Urinary bladder (tissue), 4 donors: ENCODE data around the gene CLDN11. TPM values are rescaled to one million over a fixed set of nuclear protein-coding genes. Genes with fewer than 3 reads are reported as not detected.

Experiments
- DNase-seq: peaks from one replicate; pipeline ENCODE4 v3.0.0-alpha.2; 2015; ENCODE audit errors: extremely low spot score
- H3K27ac ChIP-seq: one replicate; pipeline ENCODE4 v1.5.1; 2013; ENCODE audit warnings: low read depth, mild to moderate bottlenecking, moderate library complexity
- H3K36me3 ChIP-seq: one replicate; pipeline ENCODE4 v1.6.1; 2013; ENCODE audit warnings: mild to moderate bottlenecking, moderate library complexity; ENCODE audit not compliant: insufficient read depth
- H3K4me1 ChIP-seq: one replicate; pipeline ENCODE4 v1.6.1; 2013; ENCODE audit warnings: mild to moderate bottlenecking, moderate library complexity; ENCODE audit not compliant: insufficient read depth
- H3K4me3 ChIP-seq: one replicate; pipeline ENCODE4 v1.5.1; 2013; ENCODE audit warnings: low read depth, low read length
- WGBS: extraction: QIAGEN DNeasy Blood & Tissue Kit; methylation state at CpG from one replicate; pipeline ENCODE4 v1.1.7; 2013; 5-methylcytosine and 5-hydroxymethylcytosine counted together
- polyA plus RNA-seq: library from polyadenylated mRNA; stranded (reverse); fragments of 200-250 nt; gene quantifications from one replicate; pipeline ENCODE4 v1.2.3, GENCODE V29; 2013
- total RNA-seq: library from RNA; depleted of rRNA; stranded (reverse); fragments of >200 nt; gene quantifications from one replicate; pipeline ENCODE4 v1.2.3, GENCODE V29; 2014
- donor health status: healthy with polysubstance abuse.
- donor health status: healthy.

The CLDN11 gene
- total and polyA plus RNA-seq, 2 donors: 24.6 to 28.1 TPM

- DNase-seq: no peak
- Histone ChIP-seq H3K4me1 (no peaks in the 10 kb centered on the region), H3K27ac (peak overlapping the region; percentile 56), H3K4me3 (peak overlapping the region; percentile 42), H3K36me3 (no peaks in the 10 kb centered on the region)
- WGBS: 5% methylated on average over 58 of the region's 58 CpGs
These were observed 954 bp downstream of the CLDN11 start for GRCh38 chr3:170419557-170420087.

- no peaks in the 10 kb centered on the region for H3K4me1 ChIP-seq
- WGBS: 50% methylated on average over 17 of the region's 17 CpGs
- no peaks in the 10 kb centered on the region for H3K36me3 ChIP-seq
- no peak overlapping the region for H3K27ac ChIP-seq
- peak overlapping the region; percentile 42 for H3K4me3 ChIP-seq
- DNase-seq: no peak
These were observed 1.7 kb downstream of the CLDN11 start for GRCh38 chr3:170420307-170420821.

- no peak overlapping the region for H3K4me3 ChIP-seq
- WGBS: 46% methylated on average over 12 of the region's 12 CpGs
These were observed 2.5 kb downstream of the CLDN11 start for GRCh38 chr3:170421111-170421641.

GRCh38 chr3:170421758-170422157 lies 3.1 kb downstream of the CLDN11 start:
- WGBS: 75% methylated on average over 2 of the region's 2 CpGs
- H3K4me1 ChIP-seq: no peaks in the 10 kb centered on the region
- no peak overlapping the region for H3K27ac ChIP-seq
- no peak for DNase-seq
- no peak overlapping the region for H3K4me3 ChIP-seq
- H3K36me3 ChIP-seq: peaks cover 2% of the 10 kb centered on the region

More at GRCh38 chr3:170421111-170421641, 2.5 kb downstream of the CLDN11 start:
- H3K27ac ChIP-seq: peak overlapping the region; percentile 25
- no peak for DNase-seq
- no peaks in the 10 kb centered on the region for H3K36me3 ChIP-seq
- no peaks in the 10 kb centered on the region for H3K4me1 ChIP-seq

GRCh38 chr3:170423001-170423615 lies 4.4 kb downstream of the CLDN11 start:
- no peak for DNase-seq
- WGBS: 81% methylated on average over 8 of the region's 8 CpGs
- no peaks in the 10 kb centered on the region for H3K4me1 ChIP-seq
- no peak overlapping the region for H3K27ac ChIP-seq
- H3K36me3 ChIP-seq: peaks cover 2% of the 10 kb centered on the region
- H3K4me3 ChIP-seq: no peak overlapping the region

- 80% methylated on average over 8 of the region's 8 CpGs for WGBS
- no peak overlapping the region for H3K27ac ChIP-seq
- DNase-seq: no peak
- peaks cover 2% of the 10 kb centered on the region for H3K36me3 ChIP-seq
- no peaks in the 10 kb centered on the region for H3K4me1 ChIP-seq
- no peak overlapping the region for H3K4me3 ChIP-seq
These were observed 6.2 kb downstream of the CLDN11 start for GRCh38 chr3:170424879-170425278.

- DNase-seq: no peak
- H3K36me3 ChIP-seq: peaks cover 2% of the 10 kb centered on the region
- no peak overlapping the region for H3K27ac ChIP-seq
- WGBS: 66% methylated on average over 11 of the region's 11 CpGs
- no peaks in the 10 kb centered on the region for H3K4me1 ChIP-seq
- H3K4me3 ChIP-seq: no peak overlapping the region
These were observed 7.0 kb downstream of the CLDN11 start for GRCh38 chr3:170425491-170426239.

GRCh38 chr3:170426240-170426797 lies 7.7 kb downstream of the CLDN11 start:
- H3K27ac ChIP-seq: no peak overlapping the region

GRCh38 chr3:170428095-170428494 lies 9.4 kb downstream of the CLDN11 start:
- WGBS: 70% methylated on average over 2 of the region's 2 CpGs
- DNase-seq: no peak
- Histone ChIP-seq H3K36me3 (peaks cover 2% of the 10 kb centered on the region), H3K4me3 (no peak overlapping the region), H3K4me1 (no peaks in the 10 kb centered on the region), H3K27ac (no peak overlapping the region)

More at GRCh38 chr3:170426240-170426797, 7.7 kb downstream of the CLDN11 start:
- WGBS: 74% methylated on average over 2 of the region's 2 CpGs
- peaks cover 2% of the 10 kb centered on the region for H3K36me3 ChIP-seq
- H3K4me3 ChIP-seq: no peak overlapping the region
- no peaks in the 10 kb centered on the region for H3K4me1 ChIP-seq
- no peak for DNase-seq

- Histone ChIP-seq H3K27ac (no peak overlapping the region), H3K4me3 (no peak overlapping the region), H3K4me1 (no peaks in the 10 kb centered on the region), H3K36me3 (peaks cover 2% of the 10 kb centered on the region)
- no peak for DNase-seq
- 80% methylated on average over 1 of the region's 1 CpG for WGBS
These were observed 10.4 kb downstream of the CLDN11 start for GRCh38 chr3:170429050-170429449.

- DNase-seq: no peak
- WGBS: 92% methylated on average over 3 of the region's 3 CpGs
- Histone ChIP-seq H3K27ac (no peak overlapping the region), H3K4me3 (no peak overlapping the region), H3K4me1 (no peaks in the 10 kb centered on the region), H3K36me3 (peaks cover 2% of the 10 kb centered on the region)
These were observed 12.4 kb downstream of the CLDN11 start for GRCh38 chr3:170431054-170431453.

GRCh38 chr3:170432416-170432815 lies 13.7 kb downstream of the CLDN11 start:
- H3K4me3 ChIP-seq: no peak overlapping the region
- 96% methylated on average over 14 of the region's 14 CpGs for WGBS
- no peaks in the 10 kb centered on the region for H3K36me3 ChIP-seq
- no peak for DNase-seq
- H3K4me1 ChIP-seq: no peaks in the 10 kb centered on the region
- H3K27ac ChIP-seq: no peak overlapping the region

- Histone ChIP-seq H3K27ac (no peak overlapping the region), H3K36me3 (no peaks in the 10 kb centered on the region), H3K4me3 (no peak overlapping the region), H3K4me1 (no peaks in the 10 kb centered on the region)
- 94% methylated on average over 2 of the region's 2 CpGs for WGBS
- no peak for DNase-seq
These were observed 18.0 kb downstream of the CLDN11 start for GRCh38 chr3:170436697-170437096.
